ENCODE measurements around the gene NAA10. TPM values are rescaled to one million over a fixed set of nuclear protein-coding genes. Genes with fewer than 3 reads are reported as not detected.

Gene NAA10
- total and polyA plus RNA-seq, 2 of the 13 experiments (the other 11 are each of a cell fraction or from before 2014, with no cell fraction given): 49.2 to 51.7 TPM

DNA sequence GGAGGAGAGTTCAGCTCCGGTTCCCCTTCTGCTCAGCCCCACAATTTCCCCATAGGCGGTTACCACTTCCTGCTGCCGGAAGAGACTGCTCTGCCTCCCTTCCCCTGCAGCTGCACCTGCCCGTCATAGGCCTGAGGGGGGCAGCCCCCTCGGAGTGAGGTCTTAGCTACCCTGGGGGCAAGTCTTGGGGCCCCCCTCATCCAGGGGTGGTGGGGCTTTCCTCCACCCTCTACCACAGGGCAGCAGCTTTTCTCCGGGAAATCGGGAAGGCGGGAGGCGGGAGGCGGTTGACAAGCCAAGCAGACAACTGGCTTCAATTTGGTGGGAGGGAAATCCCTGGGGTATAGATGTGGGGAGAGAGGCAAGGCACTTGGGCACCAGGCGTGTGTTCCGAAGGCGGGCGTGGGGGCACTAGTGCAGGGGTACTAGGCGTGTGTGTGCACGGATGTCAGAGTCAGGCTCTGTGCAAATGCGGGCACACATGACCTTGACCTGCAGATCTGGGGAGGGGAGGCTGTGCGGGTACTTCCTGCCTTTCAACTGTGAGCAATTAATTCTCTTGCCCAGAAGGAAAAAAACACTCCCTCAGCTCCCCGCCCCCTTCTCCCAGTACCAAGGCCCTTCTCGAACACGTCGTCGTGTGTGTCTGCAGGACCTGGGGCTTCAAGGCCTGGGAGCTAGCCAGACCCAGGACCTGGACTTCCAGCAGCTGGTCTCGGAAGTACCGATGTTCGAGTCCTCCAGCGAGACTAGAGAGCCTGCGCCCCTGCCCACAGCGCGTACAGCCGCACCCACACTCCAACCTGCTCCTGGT is 7.8 kb downstream of the NAA10 start (continued):
- TF ChIP-seq ZNF687 (CRISPR knock-in tag; IDR thresholded peaks at IDR 0.05) (peak; percentile 81), SP4 (CRISPR knock-in tag; IDR thresholded peaks at IDR 0.05) (0 out of 2 replicates have a peak, but pooled peaks have one; percentile 26), MTA1 (CRISPR knock-in tag; IDR thresholded peaks at IDR 0.05; ENCODE audit: borderline replicate concordance) (peak; percentile 30; the same call in 1 of the 2 replicates), REST (IDR thresholded peaks at IDR 0.05; ENCODE audit: borderline replicate concordance in 1 of 2, low read depth in 1 of 2, low read length in 2 of 2) (peak in 1 of 2 experiments; percentile 17; a peak in 1 of 4 replicates), ZFP91 (CRISPR knock-in tag; IDR thresholded peaks at IDR 0.05; ENCODE audit: borderline replicate concordance) (peak; percentile 42; the same call in 1 of the 2 replicates), TEAD2 (CRISPR knock-in tag; IDR thresholded peaks at IDR 0.05) (no peak), THAP11 (CRISPR knock-in tag; IDR thresholded peaks at IDR 0.05) (no peak), ZNF510 (CRISPR knock-in tag; IDR thresholded peaks at IDR 0.05; ENCODE audit: low read depth) (no peak), ZBTB38 (CRISPR knock-in tag; IDR thresholded peaks at IDR 0.05) (0 out of 2 replicates have a peak, but pooled peaks have one; percentile 18), GABPA (IDR thresholded peaks at IDR 0.05; ENCODE audit: low read depth, low read length) (no peak), GABPA (CRISPR knock-in tag; IDR thresholded peaks at IDR 0.05; ENCODE audit: low read depth) (peak; percentile 74)
- TF ChIP-seq, protein P1, sequence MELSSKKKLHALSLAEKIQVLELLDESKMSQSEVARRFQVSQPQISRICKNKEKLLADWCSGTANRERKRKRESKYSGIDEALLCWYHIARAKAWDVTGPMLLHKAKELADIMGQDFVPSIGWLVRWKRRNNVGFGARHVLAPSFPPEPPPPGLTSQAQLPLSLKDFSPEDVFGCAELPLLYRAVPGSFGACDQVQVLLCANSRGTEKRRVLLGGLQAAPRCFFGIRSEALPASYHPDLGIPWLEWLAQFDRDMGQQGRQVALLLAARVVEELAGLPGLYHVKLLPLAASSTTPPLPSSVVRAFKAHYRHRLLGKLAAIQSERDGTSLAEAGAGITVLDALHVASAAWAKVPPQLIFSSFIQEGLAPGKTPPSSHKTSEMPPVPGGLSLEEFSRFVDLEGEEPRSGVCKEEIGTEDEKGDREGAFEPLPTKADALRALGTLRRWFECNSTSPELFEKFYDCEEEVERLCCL (CRISPR knock-in tag; IDR thresholded peaks at IDR 0.05; ENCODE audit: borderline replicate concordance): no peak
